ENCODE data around the gene CHST8. TPM values are rescaled to one million over a fixed set of nuclear protein-coding genes. Genes with fewer than 3 reads are reported as not detected.

CHST8 gene
- total and polyA plus RNA-seq, 4 donors: 0.09 to 0.67 (median 0.24) TPM

DNA sequence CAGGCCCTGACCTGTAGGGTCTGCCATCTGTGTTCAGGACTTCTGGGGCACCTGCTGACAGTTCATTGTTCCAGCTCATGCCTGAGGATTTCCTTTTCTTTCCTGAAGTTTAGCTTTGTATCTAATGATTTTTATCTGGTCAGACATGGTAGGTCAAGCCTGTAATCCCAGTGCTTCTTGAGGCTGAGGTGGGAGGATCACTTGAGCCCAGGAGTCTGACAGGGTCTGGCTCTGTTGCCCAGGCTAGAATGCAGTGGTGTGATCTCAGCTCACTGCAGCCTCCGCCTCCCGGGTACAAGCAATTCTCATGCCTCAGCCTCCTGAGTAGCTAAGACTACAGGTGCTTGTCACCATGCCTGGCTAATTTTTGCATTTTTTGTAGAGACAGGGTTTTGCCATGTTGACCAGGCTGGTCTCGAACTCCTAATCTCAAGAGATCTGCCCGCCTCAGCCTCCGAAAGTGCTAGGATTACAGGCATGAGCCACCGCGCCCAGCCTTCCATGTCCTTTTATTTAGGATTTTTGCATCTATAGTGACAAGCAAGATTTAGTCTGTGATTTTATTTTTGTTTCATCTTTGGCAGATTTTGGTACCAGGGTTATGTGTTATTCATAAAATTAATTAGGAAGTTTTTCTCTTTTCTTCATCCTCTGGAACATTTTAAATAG is 33.2 kb downstream of the CHST8 start:
- no peak overlapping the region for H3K4me3 ChIP-seq
- no peaks in the 10 kb centered on the region for H3K4me1 ChIP-seq (ENCODE audit: control insufficient read depth in 5 of 5, insufficient read depth in 5 of 5, low read length in 5 of 5)
- H3K27ac ChIP-seq (ENCODE audit: low read depth in 1 of 2, low read length in 1 of 2): no peak overlapping the region
- no peak for DNase-seq
- H3K9ac ChIP-seq (ENCODE audit: insufficient read depth in 1 of 2, low read length in 2 of 2): no peak overlapping the region
- no peak for ATAC-seq (ENCODE audit: insufficient read depth, low FRiP score)
- no peak for TF ChIP-seq CTCF (IDR thresholded peaks at IDR 0.05; ENCODE audit: control extremely low read depth, extremely low read depth)
- peaks cover 0 to 6% (median 0%) of the 10 kb centered on the region in 3 donors for H3K27me3 ChIP-seq (ENCODE audit: control insufficient read depth in 3 of 3, insufficient read depth in 3 of 3, low read length in 2 of 3)
- 72 to 77% methylated on average over 7 of the region's 7 CpGs for WGBS, 2 donors
- H3K9me3 ChIP-seq (ENCODE audit: control insufficient read depth in 4 of 4, insufficient read depth in 3 of 4, low read length in 3 of 4): no peaks in the 10 kb centered on the region
- H3K36me3 ChIP-seq (ENCODE audit: control insufficient read depth in 4 of 4, insufficient read depth in 4 of 4, low read length in 4 of 4): no peaks in the 10 kb centered on the region

DNA sequence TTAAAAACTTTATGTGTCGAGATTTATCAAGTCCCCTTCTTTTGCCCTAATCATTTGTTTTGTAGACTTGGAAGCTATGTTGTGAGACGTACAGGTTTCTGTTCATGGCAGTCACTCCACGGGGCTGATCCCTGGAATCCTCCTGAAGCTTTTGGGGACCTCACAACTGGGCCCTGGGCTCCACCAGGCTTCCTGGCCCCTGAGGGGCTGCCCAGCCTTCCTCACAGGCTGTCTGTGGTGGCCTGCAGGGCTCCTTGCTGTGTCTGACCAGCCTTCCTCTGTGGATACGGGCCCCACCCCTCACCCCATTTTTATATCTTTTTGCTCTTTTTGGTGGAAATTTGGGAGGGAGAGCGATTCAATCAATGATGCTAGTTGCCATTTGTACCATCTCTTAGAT is 38.1 kb downstream of the CHST8 start:
- Histone ChIP-seq H3K36me3 (ENCODE audit: control insufficient read depth in 4 of 4, insufficient read depth in 4 of 4, low read length in 4 of 4) (no peaks in the 10 kb centered on the region), H3K9ac (ENCODE audit: insufficient read depth in 1 of 2, low read length in 2 of 2) (no peak overlapping the region), H3K4me3 (no peak overlapping the region), H3K4me1 (ENCODE audit: control insufficient read depth in 5 of 5, insufficient read depth in 5 of 5, low read length in 5 of 5) (no peaks in the 10 kb centered on the region), H3K27ac (ENCODE audit: low read depth in 1 of 2, low read length in 1 of 2) (no peak overlapping the region), H3K9me3 (ENCODE audit: control insufficient read depth in 4 of 4, insufficient read depth in 3 of 4, low read length in 3 of 4) (no peaks in the 10 kb centered on the region), H3K27me3 (ENCODE audit: control insufficient read depth in 3 of 3, insufficient read depth in 3 of 3, low read length in 2 of 3) (peaks cover 0 to 6% (median 0%) of the 10 kb centered on the region in 3 donors)
- no peak for TF ChIP-seq CTCF (IDR thresholded peaks at IDR 0.05; ENCODE audit: control extremely low read depth, extremely low read depth)
- DNase-seq (no peak), ATAC-seq (ENCODE audit: insufficient read depth, low FRiP score) (no peak)
- WGBS, 2 donors: 90 to 92% methylated on average over 5 of the region's 5 CpGs

DNA sequence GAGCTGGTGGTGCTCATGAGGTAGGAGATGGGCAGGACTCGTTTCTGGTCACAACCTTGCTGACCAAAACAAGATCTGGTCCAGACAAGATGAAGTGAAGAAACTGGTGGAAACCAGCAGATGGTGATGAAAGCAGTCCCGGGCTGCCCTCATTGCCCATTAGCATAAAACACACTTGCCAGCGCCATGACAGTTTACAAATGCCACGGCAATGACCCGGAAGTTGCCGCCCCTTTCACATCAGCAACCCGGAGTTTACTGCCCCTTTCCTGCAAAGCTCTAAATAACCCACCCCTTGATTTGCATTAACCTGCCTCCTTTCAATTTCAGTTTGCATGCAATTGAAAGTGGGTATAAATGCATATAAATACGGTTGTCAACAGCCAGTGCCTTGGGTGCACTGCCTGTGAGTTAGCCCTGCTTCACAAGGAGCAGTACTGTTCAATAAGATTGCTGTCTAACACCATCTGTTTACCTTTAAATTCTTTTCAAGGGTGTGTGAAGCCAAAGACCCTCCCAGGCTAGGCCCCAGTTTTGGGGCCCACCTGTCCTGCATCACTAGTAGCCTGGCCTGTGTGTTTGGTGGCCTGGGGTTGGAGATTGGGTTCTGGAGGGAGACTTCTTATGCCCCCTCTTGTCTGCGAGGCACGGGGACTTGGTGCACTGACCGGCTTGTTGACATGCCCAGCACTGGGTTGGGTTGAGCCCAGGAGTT is 38.8 kb downstream of the CHST8 start:
- H3K4me1 ChIP-seq (ENCODE audit: control insufficient read depth in 5 of 5, insufficient read depth in 5 of 5, low read length in 5 of 5): no peaks in the 10 kb centered on the region
- no peak for TF ChIP-seq CTCF (IDR thresholded peaks at IDR 0.05; ENCODE audit: control extremely low read depth, extremely low read depth)
- no peak overlapping the region for H3K27ac ChIP-seq (ENCODE audit: low read depth in 1 of 2, low read length in 1 of 2)
- no peak overlapping the region for H3K4me3 ChIP-seq
- H3K36me3 ChIP-seq (ENCODE audit: control insufficient read depth in 4 of 4, insufficient read depth in 4 of 4, low read length in 4 of 4): no peaks in the 10 kb centered on the region
- WGBS, 2 donors: 71 to 72% methylated on average over 11 of the region's 11 CpGs
- H3K27me3 ChIP-seq (ENCODE audit: control insufficient read depth in 3 of 3, insufficient read depth in 3 of 3, low read length in 2 of 3): peaks cover 0 to 6% (median 0%) of the 10 kb centered on the region in 3 donors
- ATAC-seq (ENCODE audit: insufficient read depth, low FRiP score) (no peak), DNase-seq (no peak)
- H3K9me3 ChIP-seq (ENCODE audit: control insufficient read depth in 4 of 4, insufficient read depth in 3 of 4, low read length in 3 of 4): no peaks in the 10 kb centered on the region
- no peak overlapping the region for H3K9ac ChIP-seq (ENCODE audit: insufficient read depth in 1 of 2, low read length in 2 of 2)

All from lung (tissue), 12 donors.